ENCODE data around the gene TDRD9. TPM values are rescaled to one million over a fixed set of nuclear protein-coding genes. Genes with fewer than 3 reads are reported as not detected.

The TDRD9 gene, protein sequence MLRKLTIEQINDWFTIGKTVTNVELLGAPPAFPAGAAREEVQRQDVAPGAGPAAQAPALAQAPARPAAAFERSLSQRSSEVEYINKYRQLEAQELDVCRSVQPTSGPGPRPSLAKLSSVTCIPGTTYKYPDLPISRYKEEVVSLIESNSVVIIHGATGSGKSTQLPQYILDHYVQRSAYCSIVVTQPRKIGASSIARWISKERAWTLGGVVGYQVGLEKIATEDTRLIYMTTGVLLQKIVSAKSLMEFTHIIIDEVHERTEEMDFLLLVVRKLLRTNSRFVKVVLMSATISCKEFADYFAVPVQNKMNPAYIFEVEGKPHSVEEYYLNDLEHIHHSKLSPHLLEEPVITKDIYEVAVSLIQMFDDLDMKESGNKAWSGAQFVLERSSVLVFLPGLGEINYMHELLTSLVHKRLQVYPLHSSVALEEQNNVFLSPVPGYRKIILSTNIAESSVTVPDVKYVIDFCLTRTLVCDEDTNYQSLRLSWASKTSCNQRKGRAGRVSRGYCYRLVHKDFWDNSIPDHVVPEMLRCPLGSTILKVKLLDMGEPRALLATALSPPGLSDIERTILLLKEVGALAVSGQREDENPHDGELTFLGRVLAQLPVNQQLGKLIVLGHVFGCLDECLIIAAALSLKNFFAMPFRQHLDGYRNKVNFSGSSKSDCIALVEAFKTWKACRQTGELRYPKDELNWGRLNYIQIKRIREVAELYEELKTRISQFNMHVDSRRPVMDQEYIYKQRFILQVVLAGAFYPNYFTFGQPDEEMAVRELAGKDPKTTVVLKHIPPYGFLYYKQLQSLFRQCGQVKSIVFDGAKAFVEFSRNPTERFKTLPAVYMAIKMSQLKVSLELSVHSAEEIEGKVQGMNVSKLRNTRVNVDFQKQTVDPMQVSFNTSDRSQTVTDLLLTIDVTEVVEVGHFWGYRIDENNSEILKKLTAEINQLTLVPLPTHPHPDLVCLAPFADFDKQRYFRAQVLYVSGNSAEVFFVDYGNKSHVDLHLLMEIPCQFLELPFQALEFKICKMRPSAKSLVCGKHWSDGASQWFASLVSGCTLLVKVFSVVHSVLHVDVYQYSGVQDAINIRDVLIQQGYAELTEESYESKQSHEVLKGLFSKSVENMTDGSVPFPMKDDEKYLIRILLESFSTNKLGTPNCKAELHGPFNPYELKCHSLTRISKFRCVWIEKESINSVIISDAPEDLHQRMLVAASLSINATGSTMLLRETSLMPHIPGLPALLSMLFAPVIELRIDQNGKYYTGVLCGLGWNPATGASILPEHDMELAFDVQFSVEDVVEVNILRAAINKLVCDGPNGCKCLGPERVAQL (N-terminal part only)
- total RNA-seq (2022; extraction: Qiagen RNA extraction): 0.14 to 0.40 TPM (median 0.28 TPM) in 4 of 5 replicates, not detected in the other

DNA sequence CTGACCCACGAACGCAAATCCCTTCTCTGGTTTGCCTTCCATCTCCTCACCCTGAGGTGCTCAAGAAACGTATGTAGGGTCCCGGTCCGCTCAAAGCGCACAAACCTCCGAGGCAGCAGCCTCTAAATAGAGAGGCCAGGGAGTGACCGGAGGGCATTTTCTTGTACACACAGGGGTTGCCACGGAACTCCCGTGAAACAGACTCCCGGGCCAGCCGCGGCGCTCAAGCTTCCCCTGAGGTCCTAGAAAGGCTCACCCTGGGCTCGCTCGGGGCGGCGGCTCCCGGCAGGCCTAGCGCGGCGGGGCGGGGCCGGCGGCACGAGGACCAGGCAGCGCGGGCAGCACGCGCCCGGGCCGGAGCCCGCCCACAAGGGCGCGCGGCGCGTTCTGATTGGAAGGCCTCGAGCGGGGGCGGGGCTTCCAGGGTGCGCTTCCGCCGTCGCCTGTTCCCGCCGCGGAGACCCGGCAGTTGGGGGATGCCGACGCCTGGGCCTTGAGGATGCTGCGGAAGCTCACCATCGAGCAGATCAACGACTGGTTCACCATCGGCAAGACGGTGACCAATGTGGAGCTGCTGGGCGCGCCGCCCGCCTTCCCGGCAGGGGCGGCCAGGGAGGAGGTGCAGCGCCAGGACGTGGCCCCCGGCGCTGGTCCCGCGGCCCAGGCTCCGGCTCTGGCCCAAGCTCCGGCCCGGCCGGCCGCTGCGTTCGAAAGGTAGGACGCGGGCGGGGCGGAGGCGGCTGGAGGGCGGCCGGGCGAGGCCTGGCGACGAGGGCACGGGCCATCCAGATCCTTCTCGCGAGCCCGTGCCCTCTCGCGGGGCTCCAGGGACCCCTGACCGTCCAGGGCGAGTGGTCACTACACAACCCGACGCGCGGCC is at the start of gene TDRD9:
Gene TDRD9, plus strand, starts transcription at position 446 of the 880 bp plus-strand sequence. Its CDS starts 54 bp downstream, at position 500.

DNA sequence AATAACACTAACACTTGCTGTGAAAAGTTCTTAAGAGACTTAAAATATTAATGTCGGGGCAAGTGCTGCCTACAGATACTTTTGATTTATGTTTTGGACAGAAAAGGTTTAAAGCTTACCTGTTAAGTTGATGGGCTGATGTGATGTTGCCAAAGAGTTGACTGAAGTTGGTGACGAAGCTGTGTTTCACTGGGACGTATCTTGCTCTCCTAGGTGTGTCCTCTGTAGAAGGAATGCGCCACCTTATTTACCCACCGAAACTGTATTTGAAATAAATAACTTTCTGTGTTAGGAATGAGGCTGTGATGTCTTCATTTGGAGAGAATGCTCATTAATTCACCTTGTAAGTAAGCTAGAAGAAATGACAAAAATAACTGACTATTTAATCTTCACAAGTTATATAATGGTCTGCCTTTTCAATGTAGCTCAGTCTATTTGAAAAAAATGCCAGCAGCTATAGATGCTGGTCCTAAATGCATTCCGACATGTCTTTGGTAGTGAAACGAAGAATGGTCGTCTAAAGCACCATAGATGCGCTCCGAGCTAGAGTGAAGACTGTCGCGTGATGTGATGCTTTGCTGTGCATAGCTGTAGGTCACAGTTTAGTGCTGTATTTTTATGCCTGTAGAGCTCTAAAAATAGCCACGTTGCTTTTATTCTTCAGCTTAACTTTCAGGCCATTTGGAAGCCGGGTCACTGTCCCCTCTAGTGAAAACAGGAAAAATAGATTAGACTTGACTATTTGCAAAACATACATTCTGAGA is 13.9 kb downstream of the TDRD9 start, which contains the start of gene RD3L:
Gene RD3L, minus strand, starts transcription at position 557 of the 764 bp plus-strand sequence. CDS start 834 bp downstream, outside the sequence.

DNA sequence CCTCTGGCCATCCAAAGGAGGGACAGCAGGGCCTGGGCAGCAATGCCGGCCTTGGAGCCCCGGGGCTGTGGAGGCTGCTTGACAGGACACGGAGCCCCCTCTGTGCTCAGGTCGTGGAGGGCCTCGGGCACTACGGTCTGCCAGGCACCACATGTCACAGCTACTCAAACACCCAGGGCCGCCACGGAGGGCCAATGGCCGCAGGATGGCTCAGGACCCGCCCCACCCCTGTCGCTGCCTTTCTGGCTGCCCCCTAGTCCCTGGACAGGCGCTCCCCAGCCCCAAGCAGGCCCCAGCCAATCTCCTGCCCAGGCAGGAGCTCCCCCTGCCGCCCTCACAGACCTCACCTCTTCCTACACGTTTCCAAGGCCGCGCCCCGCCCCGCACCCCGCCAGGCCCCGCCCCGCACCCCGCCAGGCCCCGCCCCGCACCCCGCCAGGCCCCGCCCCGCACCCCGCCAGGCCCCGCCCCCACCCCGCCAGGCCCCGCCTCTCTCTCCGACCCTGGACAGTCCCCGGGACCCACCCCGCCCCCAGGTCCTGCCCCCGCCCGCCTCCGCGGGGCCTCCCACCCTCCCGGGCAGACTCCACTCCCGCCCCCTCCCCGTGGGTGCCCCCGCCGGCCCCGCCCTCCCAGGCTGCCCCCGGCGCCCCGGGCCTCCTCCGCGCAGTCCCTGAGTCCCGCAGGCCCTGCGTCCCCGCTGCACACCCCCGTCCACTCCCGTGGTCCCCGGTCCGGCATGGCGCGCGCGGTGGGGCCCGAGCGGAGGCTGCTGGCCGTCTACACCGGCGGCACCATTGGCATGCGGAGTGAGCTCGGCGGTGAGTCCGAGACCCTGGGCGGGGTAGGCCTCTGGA is 157.0 kb downstream of the TDRD9 start, which contains the start of gene ASPG:
Gene ASPG, plus strand, starts transcription at position 669 of the 857 bp plus-strand sequence. Its CDS starts 71 bp downstream, at position 740.

Other genes with a start within 250 kb of the TDRD9 start
- 28.1 to 35.5 TPM (median 30.2 TPM) in 5 replicates for gene XRCC3, start 213.0 kb upstream of the TDRD9 start, total RNA-seq (2022; extraction: Qiagen RNA extraction)
- 34.0 to 47.2 TPM (median 42.9 TPM) in 5 replicates for gene ZFYVE21, start 212.6 kb upstream of the TDRD9 start, total RNA-seq (2022; extraction: Qiagen RNA extraction)
- 4.0 to 5.6 TPM (median 4.6 TPM) in 5 replicates for gene PPP1R13B, start 80.9 kb upstream of the TDRD9 start, total RNA-seq (2022; extraction: Qiagen RNA extraction)
- not detected in 5 replicates for gene RD3L, start 14.1 kb downstream of the TDRD9 start, total RNA-seq (2022; extraction: Qiagen RNA extraction)
- gene ASPG, start 157.2 kb downstream of the TDRD9 start, total RNA-seq (2022; extraction: Qiagen RNA extraction): 0.13 to 0.72 TPM in 2 of 5 replicates, not detected in the others
- 1.7 to 4.3 TPM (median 4.2 TPM) in 5 replicates for gene KIF26A, start 210.1 kb downstream of the TDRD9 start, total RNA-seq (2022; extraction: Qiagen RNA extraction)

Data from A549 treated with Mapracorat at 1 μM for 4 hours (cell line).